IMR-90 (cell line): Measurements from ENCODE around the gene JCAD. TPM values are rescaled to one million over a fixed set of nuclear protein-coding genes. Genes with fewer than 3 reads are reported as not detected.
"Not testable (repeated sequence)": the region's sequence is repeated elsewhere in the genome, so short reads cannot be mapped to it uniquely, and the experiment has no call there.

ENCODE experiments used
- ATAC-seq: fragments of 200-7000 bp; cut with Tn5 transposase; 2 replicates; pipeline ENCODE4 v1.9.1; 2020; ENCODE audit warnings: low read depth, mild to moderate bottlenecking, moderate library complexity
- BruUV-seq: library from RNA; stranded (reverse); fragments of 400-500 nt; replicated peaks from 2 replicates; lab custom pipeline; 2021; lab: Mats Ljungman, UMichigan
- CTCF ChIA-PET: fragments of 300-600 bp; formaldehyde crosslinking; extraction: SDS; loops from one replicate; lab custom pipeline; 2021; ENCODE audit warnings: antibody characterized with exemption; lab: Yijun Ruan, JAX
- POLR2A ChIA-PET: fragments of 300-600 bp; sonication (Branson Sonifier 250); formaldehyde crosslinking; loops from one replicate; lab custom pipeline; 2022; ENCODE audit warnings: antibody characterized with exemption; ENCODE audit not compliant: unreplicated experiment; lab: Charles Lee
- DNase-seq: peaks from one replicate; pipeline ENCODE4 v3.0.0; 2013
- H2AFZ ChIP-seq: replicated peaks from 2 replicates; pipeline ENCODE3; 2013; ENCODE audit warnings: low read length, mild to moderate bottlenecking; ENCODE audit not compliant: poor library complexity
- H2AK5ac ChIP-seq: 2 replicates; pipeline ENCODE4 v1.6.1; 2013; ENCODE audit warnings: low read depth, low read length, inconsistent platforms
- H2AK9ac ChIP-seq: replicated peaks from 2 replicates; pipeline ENCODE3; 2013; ENCODE audit warnings: mild to moderate bottlenecking, low read depth, low read length, moderate library complexity; ENCODE audit not compliant: poor library complexity
- H2BK120ac ChIP-seq: 2 replicates; pipeline ENCODE4 v1.6.1; 2013; ENCODE audit warnings: low read depth, low read length, inconsistent platforms
- H2BK15ac ChIP-seq: 3 replicates; pipeline ENCODE4 v1.6.1; 2013; ENCODE audit warnings: low read depth, low read length, inconsistent platforms
- H2BK20ac ChIP-seq: 2 replicates; pipeline ENCODE4 v1.6.1; 2013; ENCODE audit warnings: low read depth, mild to moderate bottlenecking, inconsistent platforms, low read length, moderate library complexity
- H2BK5ac ChIP-seq: 2 replicates; pipeline ENCODE4 v1.6.1; 2013; ENCODE audit warnings: mild to moderate bottlenecking, low read depth, low read length, inconsistent platforms; ENCODE audit not compliant: poor library complexity, severe bottlenecking
- H3K14ac ChIP-seq: replicated peaks from 2 replicates; pipeline ENCODE4 v1.6.1; 2013; ENCODE audit warnings: low read depth, low read length, inconsistent platforms
- H3K18ac ChIP-seq: 2 replicates; pipeline ENCODE4 v1.6.1; 2013; ENCODE audit warnings: low read depth, low read length, control low read depth
- H3K23ac ChIP-seq: 2 replicates; pipeline ENCODE4 v1.6.1; 2013; ENCODE audit warnings: low read depth, low read length, inconsistent platforms
- H3K27ac ChIP-seq: 2 replicates; pipeline ENCODE4 v1.5.1; 2013; ENCODE audit warnings: mild to moderate bottlenecking, control low read depth, low read length; ENCODE audit not compliant: insufficient read depth
- H3K27me3 ChIP-seq: 2 replicates; pipeline ENCODE4 v1.6.1; 2013; ENCODE audit warnings: low read length; ENCODE audit not compliant: control insufficient read depth, insufficient read depth
- H3K36me3 ChIP-seq: 2 replicates; pipeline ENCODE4 v1.6.1; 2013; ENCODE audit warnings: low read length, mixed read lengths; ENCODE audit not compliant: control insufficient read depth, insufficient read depth
- H3K4ac ChIP-seq: 2 replicates; pipeline ENCODE4 v1.6.1; 2013; ENCODE audit warnings: low read depth, low read length, inconsistent platforms
- H3K4me1 ChIP-seq: 2 replicates; pipeline ENCODE4 v1.6.1; 2013; ENCODE audit warnings: low read length, mixed read lengths; ENCODE audit not compliant: control insufficient read depth, insufficient read depth
- H3K4me2 ChIP-seq: 2 replicates; pipeline ENCODE4 v1.6.1; 2013; ENCODE audit warnings: low read depth, mild to moderate bottlenecking, control low read depth, low read length, moderate library complexity
- H3K4me3 ChIP-seq: 2 replicates; pipeline ENCODE4 v1.5.1; 2013; ENCODE audit warnings: low read depth, mild to moderate bottlenecking, control low read depth, low read length, moderate library complexity; ENCODE audit not compliant: insufficient read depth
- H3K56ac ChIP-seq: 2 replicates; pipeline ENCODE4 v1.6.1; 2013; ENCODE audit warnings: low read length, inconsistent platforms; ENCODE audit not compliant: insufficient read depth; ENCODE audit errors: extremely low read depth
- H3K79me1 ChIP-seq, 2 experiments: 2 replicates each; pipeline ENCODE4 v1.6.1; 2013; ENCODE audit warnings: low read length in 2 of 2, inconsistent platforms in 1 of 2, low read depth in 1 of 2
- H3K9ac ChIP-seq: 2 replicates; pipeline ENCODE4 v1.6.1; 2013; ENCODE audit warnings: low read depth, low read length, control low read depth
- H3K9me1 ChIP-seq: 2 replicates; pipeline ENCODE4 v1.6.1; 2013; ENCODE audit warnings: low read length, inconsistent platforms; ENCODE audit not compliant: insufficient read depth
- H3K9me3 ChIP-seq: 2 replicates; pipeline ENCODE4 v1.6.1; 2013; ENCODE audit warnings: low read length; ENCODE audit not compliant: control insufficient read depth, insufficient read depth
- H4K20me1 ChIP-seq: 2 replicates; pipeline ENCODE4 v1.6.1; 2013; ENCODE audit warnings: low read length, inconsistent platforms; ENCODE audit not compliant: insufficient read depth
- H4K5ac ChIP-seq: 2 replicates; pipeline ENCODE4 v1.6.1; 2013; ENCODE audit warnings: mild to moderate bottlenecking, low read depth, low read length, control low read depth
- H4K8ac ChIP-seq, 2 experiments: 2 replicates each; pipeline ENCODE4 v1.6.1; 2013; ENCODE audit warnings: low read depth in 2 of 2, low read length in 2 of 2, control low read depth in 1 of 2, inconsistent platforms in 1 of 2
- H4K91ac ChIP-seq: 2 replicates; pipeline ENCODE4 v1.6.1; 2013; ENCODE audit warnings: low read depth, low read length, inconsistent platforms; ENCODE audit not compliant: insufficient read depth
- WGBS, 2 experiments: methylation state at CpG; one replicate each; pipeline versions ENCODE4 v1.1.5 to v1.1.7; 2013; ENCODE audit warnings: missing lambda C conversion rate in 2 of 2; ENCODE audit not compliant: insufficient read length in 1 of 2; ENCODE audit errors: extremely low coverage in 2 of 2; 5-methylcytosine and 5-hydroxymethylcytosine counted together
- dilution Hi-C: fragments of 300-500 bp; cut with HindIII; formaldehyde crosslinking; loops from one replicate; pipeline ENCODE4 v1.14.3; 2018; ENCODE audit warnings: low sequenced_read_pairs; ENCODE audit not compliant: unreplicated experiment
- in situ Hi-C: fragments of 300-500 bp; cut with MboI; formaldehyde crosslinking; loops from 3 replicates; pipeline ENCODE4 v1.14.3; 2019; ENCODE audit warnings: low sequenced_read_pairs, inconsistent platforms, mixed read lengths
- intact Hi-C: fragments of 100-400 bp; cut with micrococcal nuclease; formaldehyde crosslinking; loops from 2 replicates; pipeline ENCODE4 v1.10.0; 2022
- polyA plus RNA-seq, 3 experiments: library from polyadenylated mRNA; depleted of rRNA; stranded (reverse); fragments of >200 nt; gene quantifications; 2 replicates each; pipeline ENCODE4 v1.2.3, GENCODE V29; 2012; ENCODE audit warnings: low replicate concordance in 1 of 3
- total RNA-seq: library from RNA; depleted of rRNA; stranded (reverse); fragments of >200 nt; gene quantifications from 2 replicates; pipeline ENCODE4 v1.2.3, GENCODE V29; 2012

The JCAD gene
- total and polyA plus RNA-seq, 2 of the 4 experiments (the other 2 are of a cell fraction) = 15.9 to 16.8 TPM

DNA sequence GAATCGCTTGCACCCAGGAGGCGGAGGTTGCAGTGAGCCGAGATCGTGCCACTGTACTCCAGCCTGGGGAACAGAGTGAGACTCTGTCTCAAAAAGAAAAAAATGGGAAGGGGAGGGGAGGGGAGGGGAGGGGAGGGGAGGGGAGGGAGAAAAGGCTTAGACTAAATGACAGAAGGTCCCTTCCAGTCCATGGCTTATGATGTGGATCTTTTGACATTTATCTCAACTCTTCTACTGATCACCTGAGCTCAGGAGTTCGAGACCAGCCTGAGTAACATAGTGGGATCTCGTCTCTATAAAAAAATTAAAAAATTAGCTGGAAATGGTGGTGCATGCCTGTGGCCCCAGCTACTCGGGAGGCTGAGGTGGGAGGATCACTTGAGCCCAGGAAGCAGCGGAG lies 34.0 kb downstream of the JCAD start:
- H2BK5ac ChIP-seq, H3K27ac ChIP-seq, H4K5ac ChIP-seq, H3K27me3 ChIP-seq, CTCF ChIA-PET, dilution Hi-C loops, H4K8ac ChIP-seq, H3K56ac ChIP-seq, H2BK120ac ChIP-seq, H3K4me2 ChIP-seq, POLR2A ChIA-PET, H3K9ac ChIP-seq, in situ Hi-C loops, H2AFZ ChIP-seq, H3K18ac ChIP-seq, H3K14ac ChIP-seq, H2BK15ac ChIP-seq, H2AK9ac ChIP-seq, H3K4ac ChIP-seq, H2AK5ac ChIP-seq, ATAC-seq, DNase-seq, BruUV-seq, H4K91ac ChIP-seq, H3K4me1 ChIP-seq, H3K23ac ChIP-seq, H3K9me3 ChIP-seq, H2BK20ac ChIP-seq, H3K4me3 ChIP-seq, intact Hi-C loops: not testable (repeated sequence)
- WGBS, 2 experiments = no CpG with 5 or more reads among the region's 8 CpGs
- H3K79me1 ChIP-seq = peaks cover 34 to 86% of the 10 kb centered on the region in 2 experiments
- peaks cover 18% of the 10 kb centered on the region; the same call in 1 of the 2 replicates for H3K9me1 ChIP-seq
- H4K20me1 ChIP-seq = peaks cover 60% of the 10 kb centered on the region
- peaks cover 73% of the 10 kb centered on the region for H3K36me3 ChIP-seq
